Ovary (tissue), 3 donors: ENCODE data around the gene SYT15.

Source experiments
- CTCF ChIP-seq, 3 donors: fragments of 450-650 bp in 2 of 3; fragments of 200-600 bp in 1 of 3; IDR thresholded peaks; one replicate each; pipeline versions ENCODE4 v1.5.1 to v1.8.0; 2016 to 2022; ENCODE audit warnings: antibody characterized with exemption in 3 of 3, mild to moderate bottlenecking in 1 of 3
- POLR2A ChIP-seq: fragments of 450-650 bp; IDR thresholded peaks from one replicate; pipeline ENCODE4 v1.6.1; 2017; ENCODE audit warnings: antibody characterized with exemption, mild to moderate bottlenecking, moderate library complexity
- donor health status: DM: no; HTN: no; CAD: no.

DNA sequence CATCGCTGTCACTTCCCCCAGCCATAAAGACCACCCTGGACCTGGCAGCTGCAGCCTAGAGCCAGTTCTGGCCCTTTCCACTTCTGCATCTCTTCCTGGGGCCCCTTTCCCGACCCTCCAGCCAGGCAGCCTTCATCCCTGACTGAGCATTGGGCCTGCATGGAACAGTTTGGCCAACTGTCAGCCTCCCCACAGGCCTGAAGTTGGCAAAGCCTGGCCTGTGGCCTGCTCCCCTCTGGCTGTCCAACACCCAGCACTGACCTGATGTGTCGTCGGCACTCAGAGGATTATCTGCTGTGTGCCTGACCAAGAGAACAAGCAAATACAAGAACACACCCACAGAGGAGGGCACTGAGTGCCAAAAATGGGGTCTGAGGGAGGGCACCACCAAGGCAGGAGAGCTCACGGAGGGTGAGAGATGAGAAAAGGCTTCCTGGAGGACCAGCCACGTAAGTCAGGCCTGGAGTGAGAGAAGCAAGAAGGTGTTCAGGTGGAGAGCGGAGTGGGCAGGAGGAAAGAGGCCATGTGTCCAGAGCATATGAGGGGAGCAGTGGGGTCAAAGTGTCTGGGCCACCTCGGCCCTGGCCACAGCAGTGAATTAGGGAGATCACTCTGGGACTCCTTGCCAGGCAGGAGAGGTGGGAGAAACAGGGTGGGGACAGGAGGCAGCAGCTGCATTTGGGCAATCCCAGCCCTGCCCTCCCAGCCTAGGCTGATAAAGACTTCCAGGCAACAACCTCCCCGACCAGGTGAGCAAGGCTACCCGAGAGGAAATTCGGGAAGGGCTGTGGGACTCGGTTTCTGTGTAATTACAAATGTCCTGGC, 27.0 kb upstream of the SYT15 start:
- TF ChIP-seq POLR2A (no peak), CTCF (IDR thresholded peaks at IDR 0.05) (no peak)
